H1 (cell line): Measurements from ENCODE around the gene RHOT1. TPM values are rescaled to one million over a fixed set of nuclear protein-coding genes. Genes with fewer than 3 reads are reported as not detected.

Source experiments
- CTCF ChIA-PET: fragments of 300-600 bp; sonication (Branson Sonifier 250); formaldehyde crosslinking; loops from one replicate; lab custom pipeline; 2021; ENCODE audit not compliant: partially characterized antibody; lab: Charles Lee
- POLR2A ChIA-PET: fragments of 300-600 bp; sonication (Branson Sonifier 250); formaldehyde crosslinking; loops from one replicate; lab custom pipeline; 2021; ENCODE audit warnings: inconsistent platforms; ENCODE audit not compliant: partially characterized antibody; lab: Charles Lee
- DNase-seq, 2 experiments: peaks; one replicate each; pipeline versions ENCODE4 v3.0.0 to v3.0.0-alpha.2; 2010 to 2022; ENCODE audit warnings: low spot score in 2 of 2, low read depth in 1 of 2, mixed read lengths in 1 of 2
- FAIRE-seq: peaks from 2 replicates; lab custom pipeline; 2011; peaks lifted over from hg19 to GRCh38; lab: Jason Lieb, UNC
- H2AFZ ChIP-seq: 2 replicates; pipeline ENCODE4 v1.8.1; 2012; ENCODE audit warnings: low read length, inconsistent platforms
- H2AK5ac ChIP-seq: 2 replicates; pipeline ENCODE4 v1.6.1; 2013; ENCODE audit warnings: low read depth, low read length
- H2BK120ac ChIP-seq: replicated peaks from 2 replicates; pipeline ENCODE3; 2013; ENCODE audit warnings: low read depth, low read length, inconsistent platforms
- H2BK12ac ChIP-seq: 2 replicates; pipeline ENCODE4 v1.6.1; 2013; ENCODE audit warnings: low read depth, low read length
- H2BK15ac ChIP-seq: 2 replicates; pipeline ENCODE4 v1.6.1; 2013; ENCODE audit warnings: low read length
- H2BK20ac ChIP-seq: 2 replicates; pipeline ENCODE4 v1.6.1; 2013; ENCODE audit warnings: low read length
- H2BK5ac ChIP-seq: 2 replicates; pipeline ENCODE4 v1.6.1; 2013; ENCODE audit warnings: low read depth, low read length
- H3K14ac ChIP-seq: 2 replicates; pipeline ENCODE4 v1.6.1; 2013; ENCODE audit warnings: inconsistent platforms; ENCODE audit not compliant: insufficient read length
- H3K18ac ChIP-seq: 2 replicates; pipeline ENCODE4 v1.6.1; 2013; ENCODE audit warnings: low read length; ENCODE audit errors: extremely low read depth
- H3K23ac ChIP-seq: 2 replicates; pipeline ENCODE4 v1.6.1; 2013; ENCODE audit warnings: inconsistent platforms; ENCODE audit not compliant: insufficient read length
- H3K23me2 ChIP-seq: 2 replicates; pipeline ENCODE4 v1.6.1; 2013; ENCODE audit warnings: low read depth, low read length
- H3K27ac ChIP-seq: 2 replicates; pipeline ENCODE4 v1.6.1; 2011; ENCODE audit warnings: low read depth, low read length, inconsistent platforms
- H3K27me3 ChIP-seq, 4 experiments: replicated peaks in 1 of 4; 1 replicate in 1 of 4; 2 replicates in 3 of 4; pipeline versions ENCODE4 v1.6.1 to v1.8.1; 2011 to 2013; ENCODE audit warnings: low read length in 3 of 4, mild to moderate bottlenecking in 3 of 4, inconsistent platforms in 2 of 4, mixed read lengths in 2 of 4, moderate library complexity in 1 of 4; ENCODE audit not compliant: control insufficient read depth in 3 of 4, insufficient read depth in 3 of 4; ENCODE audit errors: extremely low read depth in 1 of 4
- H3K36me3 ChIP-seq, 4 experiments: 2 replicates each; pipeline versions ENCODE4 v1.6.1 to v1.8.1; 2011 to 2013; ENCODE audit warnings: mild to moderate bottlenecking in 4 of 4, low read length in 3 of 4, moderate library complexity in 2 of 4, control low read depth in 1 of 4, inconsistent platforms in 1 of 4; ENCODE audit not compliant: insufficient read depth in 4 of 4, control insufficient read depth in 2 of 4
- H3K4ac ChIP-seq: replicated peaks from 2 replicates; pipeline ENCODE3; 2013; ENCODE audit warnings: low read length, low read depth, mixed read lengths, inconsistent platforms; ENCODE audit not compliant: insufficient read length
- H3K4me1 ChIP-seq, 4 experiments: replicated peaks in 1 of 4; 1 replicate in 1 of 4; 2 replicates in 3 of 4; pipeline versions ENCODE4 v1.6.1 to v1.8.1; 2011 to 2013; ENCODE audit warnings: low read length in 3 of 4, inconsistent platforms in 2 of 4, mixed read lengths in 1 of 4; ENCODE audit not compliant: insufficient read depth in 4 of 4, control insufficient read depth in 3 of 4
- H3K4me2 ChIP-seq, 2 experiments: 2 replicates each; pipeline versions ENCODE4 v1.6.1 to v1.8.1; 2011 to 2013; ENCODE audit warnings: low read depth in 2 of 2, low read length in 2 of 2, control low read depth in 1 of 2, inconsistent platforms in 1 of 2, mild to moderate bottlenecking in 1 of 2; ENCODE audit not compliant: insufficient read depth in 1 of 2
- H3K4me3 ChIP-seq, 4 experiments: fragments of 200-600, 300-600 bp in 1 of 4; sonication (generic), shearing (Covaris generic), sonication (Bioruptor Twin) in 1 of 4; 2 replicates each; pipeline versions ENCODE4 v1.5.1 to v1.8.1; 2011 to 2016; ENCODE audit warnings: low read length in 4 of 4, low read depth in 3 of 4, control low read depth in 2 of 4, inconsistent platforms in 2 of 4, mild to moderate bottlenecking in 2 of 4, mixed read lengths in 1 of 4, moderate library complexity in 1 of 4; ENCODE audit not compliant: insufficient read depth in 2 of 4; ENCODE audit errors: extremely low read depth in 1 of 4
- H3K56ac ChIP-seq: replicated peaks from 2 replicates; pipeline ENCODE3; 2013; ENCODE audit warnings: low read depth, mild to moderate bottlenecking, mixed read lengths, low read length, inconsistent platforms; ENCODE audit not compliant: insufficient read length
- H3K79me1 ChIP-seq: 2 replicates; pipeline ENCODE4 v1.6.1; 2013; ENCODE audit warnings: low read depth, low read length, control low read depth
- H3K79me2 ChIP-seq, 2 experiments: 2 replicates each; pipeline versions ENCODE4 v1.6.1 to v1.8.1; 2012 to 2013; ENCODE audit warnings: low read length in 2 of 2, mild to moderate bottlenecking in 2 of 2, inconsistent platforms in 1 of 2; ENCODE audit not compliant: insufficient read depth in 2 of 2, control insufficient read depth in 1 of 2
- H3K9ac ChIP-seq, 4 experiments: replicated peaks in 1 of 4; 1 replicate in 1 of 4; 2 replicates in 3 of 4; pipeline versions ENCODE4 v1.6.1 to v1.8.1; 2011 to 2013; ENCODE audit warnings: low read depth in 3 of 4, low read length in 3 of 4, control low read depth in 2 of 4, mild to moderate bottlenecking in 2 of 4, moderate library complexity in 2 of 4, inconsistent platforms in 1 of 4; ENCODE audit errors: extremely low read depth in 1 of 4
- H3K9me3 ChIP-seq, 2 experiments: 2 replicates each; pipeline versions ENCODE4 v1.6.1 to v1.8.1; 2012 to 2013; ENCODE audit warnings: mild to moderate bottlenecking in 2 of 2, moderate library complexity in 2 of 2, control low read depth in 1 of 2, inconsistent platforms in 1 of 2, low read depth in 1 of 2, low read length in 1 of 2, mixed read lengths in 1 of 2; ENCODE audit not compliant: insufficient read depth in 2 of 2
- H4K20me1 ChIP-seq, 2 experiments: replicated peaks in 1 of 2; 2 replicates each; pipeline versions ENCODE3 to v1.8.1; 2011 to 2013; ENCODE audit warnings: inconsistent platforms in 2 of 2, low read length in 2 of 2, mild to moderate bottlenecking in 1 of 2; ENCODE audit not compliant: insufficient read depth in 2 of 2, control insufficient read depth in 1 of 2
- H4K5ac ChIP-seq: 2 replicates; pipeline ENCODE4 v1.6.1; 2013; ENCODE audit warnings: low read length, low read depth, mixed read lengths, inconsistent platforms; ENCODE audit not compliant: insufficient read length
- H4K8ac ChIP-seq: 2 replicates; pipeline ENCODE4 v1.8.0; 2013; ENCODE audit warnings: mild to moderate bottlenecking, moderate library complexity, low read length, inconsistent platforms; ENCODE audit not compliant: insufficient read depth; ENCODE audit errors: extremely low read depth
- H4K91ac ChIP-seq: replicated peaks from 2 replicates; pipeline ENCODE3; 2013; ENCODE audit warnings: low read length, mixed read lengths, inconsistent platforms; ENCODE audit not compliant: insufficient read length
- ASH2L ChIP-seq: fragments of 200-600, 300-600 bp; sonication (generic); IDR thresholded peaks from one replicate; pipeline ENCODE4 v1.7.1; 2017; ENCODE audit warnings: low read length
- CTBP2 ChIP-seq: IDR thresholded peaks from 2 replicates; pipeline ENCODE4 v1.7.0; 2011; ENCODE audit warnings: borderline replicate concordance, mild to moderate bottlenecking, moderate library complexity, mixed read lengths, low read length; ENCODE audit not compliant: insufficient read depth, insufficient read length
- HDAC2 ChIP-seq, 2 experiments: fragments of 300-600 bp in 1 of 2; sonication (generic) in 1 of 2; IDR thresholded peaks; 2 replicates each; pipeline ENCODE4 v1.6.1; 2011 to 2012; ENCODE audit warnings: low read depth in 2 of 2, low read length in 2 of 2, mild to moderate bottlenecking in 2 of 2, moderate library complexity in 2 of 2, borderline replicate concordance in 1 of 2, inconsistent platforms in 1 of 2
- SAP30 ChIP-seq: fragments of 300-600 bp; sonication (generic); IDR thresholded peaks from 2 replicates; pipeline ENCODE4 v1.7.1; 2012; ENCODE audit warnings: low read length, moderate library complexity, mild to moderate bottlenecking, inconsistent platforms; ENCODE audit not compliant: insufficient read depth, insufficient replicate concordance
- SP1 ChIP-seq: IDR thresholded peaks from 2 replicates; pipeline ENCODE4 v1.6.1; 2011; ENCODE audit warnings: low read depth, low read length
- SP2 ChIP-seq: IDR thresholded peaks from 2 replicates; pipeline ENCODE4 v1.6.1; 2012; ENCODE audit warnings: mild to moderate bottlenecking, low read length, inconsistent platforms
- SP4 ChIP-seq: IDR thresholded peaks from 2 replicates; pipeline ENCODE4 v1.6.1; 2012; ENCODE audit warnings: low read length, inconsistent platforms
- YY1 ChIP-seq: IDR thresholded peaks from 2 replicates; pipeline ENCODE4 v1.6.1; 2011; ENCODE audit warnings: low read depth, mild to moderate bottlenecking, low read length
- WGBS, 2 experiments: shearing (Covaris generic) in 1 of 2; methylation state at CpG; one replicate each; pipeline versions ENCODE4 v1.1.6 to v1.1.7; 2013 to 2015; ENCODE audit warnings: low lambda C conversion rate in 2 of 2, mixed read lengths in 2 of 2, inconsistent platforms in 1 of 2, low coverage in 1 of 2, missing lambda C conversion rate in 1 of 2; ENCODE audit not compliant: insufficient replicate concordance in 2 of 2, insufficient coverage in 1 of 2, insufficient read length in 1 of 2; ENCODE audit errors: extremely low coverage in 1 of 2, missing lambda C conversion rate in 1 of 2; 5-methylcytosine and 5-hydroxymethylcytosine counted together
- polyA plus RNA-seq, 7 experiments: library from polyadenylated mRNA; depleted of rRNA in 3 of 7; stranded (reverse) in 5 of 7; unstranded in 2 of 7; fragments of >200 nt in 5 of 7; fragments of 200-250 nt in 2 of 7; gene quantifications; 1 replicate in 5 of 7; 2 replicates in 1 of 7; 4 replicates in 1 of 7; pipeline versions ENCODE4 v1.2.1 to v1.2.3, GENCODE V29; 2011 to 2013; ENCODE audit warnings: missing spikeins in 2 of 7, mixed read lengths in 2 of 7
- total RNA-seq: library from RNA; stranded (reverse); fragmentation: NEBNext Ultra II Directional; extraction: Animal tissue kit (Norgen Biotek cat#: 25700); gene quantifications from 2 replicates; pipeline ENCODE4 v1.2.1, GENCODE V29; 2021
- TF ChIP-seq, protein P1 (sequence below): IDR thresholded peaks from 2 replicates; pipeline ENCODE4 v1.6.1; 2012; ENCODE audit warnings: inconsistent platforms

Gene RHOT1
- total and polyA plus RNA-seq, 2 of the 8 experiments (the other 6 are each of a cell fraction or from before 2014, with no cell fraction given), result 34.2 to 38.2 TPM

DNA sequence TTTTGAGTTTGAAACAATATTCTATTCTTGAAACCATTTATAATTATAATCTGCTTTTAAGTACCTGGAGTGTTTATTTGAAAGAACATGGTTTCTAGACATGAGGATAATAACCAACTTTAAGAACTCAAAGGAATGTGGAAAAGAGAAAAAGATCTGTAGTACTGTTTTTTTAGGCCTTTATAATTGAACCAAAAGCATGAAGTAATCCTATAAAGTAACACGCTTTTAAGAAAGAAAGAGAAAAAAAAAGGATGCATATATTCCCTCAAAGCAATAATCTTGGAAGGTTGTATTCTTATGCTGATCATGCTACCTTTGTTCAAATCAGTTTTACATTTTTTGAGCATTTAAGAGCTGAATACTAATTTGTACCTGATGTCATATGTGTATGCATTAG is 69.4 kb downstream of the RHOT1 start:
- CTCF ChIA-PET, result interaction anchor here (0.9 kb wide), 1 partner anchor 30 kb away, joined by 3 read pairs; no protein-coding TSS in a partner anchor
- no peak for TF ChIP-seq HDAC2 (IDR thresholded peaks at IDR 0.05; ENCODE audit: borderline replicate concordance in 1 of 2, low read depth in 2 of 2, low read length in 2 of 2)
- TF ChIP-seq CTBP2, result no peak
- no peak for TF ChIP-seq YY1
- no peak for TF ChIP-seq ASH2L
- no peak for TF ChIP-seq SP4
- TF ChIP-seq, protein P1, sequence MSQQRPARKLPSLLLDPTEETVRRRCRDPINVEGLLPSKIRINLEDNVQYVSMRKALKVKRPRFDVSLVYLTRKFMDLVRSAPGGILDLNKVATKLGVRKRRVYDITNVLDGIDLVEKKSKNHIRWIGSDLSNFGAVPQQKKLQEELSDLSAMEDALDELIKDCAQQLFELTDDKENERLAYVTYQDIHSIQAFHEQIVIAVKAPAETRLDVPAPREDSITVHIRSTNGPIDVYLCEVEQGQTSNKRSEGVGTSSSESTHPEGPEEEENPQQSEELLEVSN, result no peak
- TF ChIP-seq SAP30, result no peak
- TF ChIP-seq SP2, result no peak
- no peak for TF ChIP-seq SP1

More for the DNA sequence above, 69.4 kb downstream of the RHOT1 start:
- Histone ChIP-seq H3K36me3 (peaks cover 0 to 18% (median 4%) of the 10 kb centered on the region in 4 experiments; a peak in 5 of 8 replicates), H3K4me3 (no peak overlapping the region), H2BK15ac (no peak overlapping the region), H3K27ac (no peak overlapping the region), H3K27me3 (no peaks in the 10 kb centered on the region), H3K4me1 (no peaks in the 10 kb centered on the region), H3K23me2 (no peaks in the 10 kb centered on the region), H2BK20ac (no peak overlapping the region), H3K9me3 (no peaks in the 10 kb centered on the region), H2BK5ac (no peak overlapping the region), H3K4ac (no peak overlapping the region), H4K20me1 (no peaks in the 10 kb centered on the region), H3K18ac (no peak overlapping the region), H3K79me1 (no peaks in the 10 kb centered on the region), H2BK120ac (no peak overlapping the region), H2BK12ac (no peak overlapping the region), H3K23ac (no peak overlapping the region), H3K9ac (no peak overlapping the region), H3K14ac (no peak overlapping the region), H4K91ac (no peak overlapping the region), H3K56ac (no peak overlapping the region), H4K5ac (no peak overlapping the region), H3K79me2 (no peaks in the 10 kb centered on the region), H3K4me2 (no peak overlapping the region), H4K8ac (no peak overlapping the region), H2AK5ac (no peak overlapping the region), H2AFZ (no peak overlapping the region)
- DNase-seq, result no peak
- POLR2A ChIA-PET, result interaction anchor here (0.6 kb wide), 1 partner anchor 61 kb away, joined by 4 read pairs; no protein-coding TSS in a partner anchor
- WGBS, 2 experiments, result 89% methylated on average over 1 of the region's 1 CpG; no CpG with 5 or more reads in 1 of the 2 experiments
- no peak for FAIRE-seq
